NCI-H1436 (cell line): ENCODE data around the gene MDC1.

Experiments used
- DNase-seq: peaks from one replicate; lab custom pipeline; 2025; lab: John Stamatoyannopoulos, UW

Gene MDC1

DNA sequence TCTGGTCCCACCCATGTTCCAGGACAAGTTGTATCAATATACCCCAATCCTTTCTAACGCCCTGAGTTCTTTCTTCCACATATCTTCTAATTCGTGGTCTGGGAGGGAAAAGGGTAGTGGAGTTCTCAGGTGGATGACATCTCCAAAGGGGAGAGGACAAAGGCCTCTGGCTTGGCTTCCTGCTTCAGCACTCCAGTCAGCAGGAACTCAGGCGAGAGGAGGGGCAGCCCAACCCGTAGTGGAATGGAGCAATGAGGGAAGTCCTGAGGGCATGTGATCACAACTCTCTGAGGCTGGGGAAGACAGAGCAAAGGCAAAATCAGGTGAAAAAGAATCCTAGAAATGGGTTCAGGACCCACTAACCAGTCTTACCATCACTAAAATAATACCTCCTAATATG lies 16.7 kb downstream of the MDC1 start:
- DNase-seq = no peak

GRCh38 chr6:30696432-30696831 lies 20.6 kb downstream of the MDC1 start:
- DNase-seq = no peak

- DNase-seq = no peak
These were observed 25.8 kb downstream of the MDC1 start for GRCh38 chr6:30691208-30691847.

- DNase-seq = peak; percentile 82
These were observed 26.5 kb downstream of the MDC1 start, which contains the start of gene NRM for GRCh38 chr6:30690403-30691207. NRM (minus strand) TSS chr6:30690984; CDS start chr6:30690974, 10 bp downstream.

DNA sequence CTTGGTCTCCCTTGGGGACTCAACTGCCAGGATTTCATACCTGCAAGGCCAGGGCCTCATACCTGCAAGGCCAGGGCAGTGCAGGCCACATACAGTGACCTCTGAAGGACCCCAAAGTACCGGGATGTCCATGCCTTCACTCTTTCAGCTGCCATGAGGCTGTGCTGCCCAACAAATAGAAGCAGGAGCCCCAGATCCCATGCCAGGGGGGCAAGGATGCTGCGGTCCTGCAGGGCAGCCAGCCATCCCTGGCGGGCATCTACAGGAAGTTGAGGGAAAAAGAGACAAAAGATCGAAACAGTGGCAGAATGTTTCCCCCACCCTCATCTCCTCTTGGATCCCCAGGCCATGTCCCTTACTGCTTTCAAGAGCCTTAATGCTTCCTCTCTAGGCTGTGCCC lies 27.1 kb downstream of the MDC1 start:
- no peak for DNase-seq

DNA sequence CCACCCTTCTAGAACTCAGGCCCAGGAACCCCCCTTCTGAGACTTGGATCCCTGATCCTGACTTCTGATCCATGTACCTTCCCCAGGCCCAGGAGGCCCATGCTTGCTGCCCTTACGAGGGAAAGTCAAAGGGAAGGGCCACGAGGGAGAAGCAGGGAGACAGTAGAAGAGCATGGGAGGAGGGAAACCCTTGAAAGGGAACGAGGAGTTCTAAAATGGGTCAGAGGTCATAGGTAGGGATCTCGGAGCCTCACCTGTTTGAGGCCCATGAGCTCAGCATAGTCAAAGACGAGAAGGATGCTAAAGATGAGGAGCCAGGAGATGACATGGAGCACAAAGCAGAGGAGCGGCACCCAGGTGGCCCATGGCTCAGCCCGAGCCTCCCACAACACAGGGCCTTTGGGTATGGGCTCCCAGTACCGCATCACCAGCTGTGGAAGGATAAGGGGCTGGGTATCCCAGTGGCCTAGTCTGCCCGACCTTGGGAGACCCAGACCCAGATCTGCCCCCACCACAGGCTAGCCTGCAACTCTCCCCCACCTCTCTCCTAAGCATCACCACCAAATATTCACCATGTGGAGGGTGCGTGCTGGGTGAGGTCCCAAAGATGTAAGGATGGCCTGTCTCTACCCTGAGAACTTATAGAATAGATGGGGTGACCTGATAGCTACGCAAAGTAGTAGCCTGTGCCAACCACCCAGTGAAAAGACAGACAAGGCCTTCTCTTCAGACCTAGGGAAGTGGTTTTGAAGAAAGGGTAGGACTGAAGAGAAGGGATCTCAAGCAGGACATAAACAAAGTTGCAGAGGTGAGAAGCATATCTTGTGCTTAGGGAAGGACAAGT lies 27.8 kb downstream of the MDC1 start:
- DNase-seq = no peak

DNA sequence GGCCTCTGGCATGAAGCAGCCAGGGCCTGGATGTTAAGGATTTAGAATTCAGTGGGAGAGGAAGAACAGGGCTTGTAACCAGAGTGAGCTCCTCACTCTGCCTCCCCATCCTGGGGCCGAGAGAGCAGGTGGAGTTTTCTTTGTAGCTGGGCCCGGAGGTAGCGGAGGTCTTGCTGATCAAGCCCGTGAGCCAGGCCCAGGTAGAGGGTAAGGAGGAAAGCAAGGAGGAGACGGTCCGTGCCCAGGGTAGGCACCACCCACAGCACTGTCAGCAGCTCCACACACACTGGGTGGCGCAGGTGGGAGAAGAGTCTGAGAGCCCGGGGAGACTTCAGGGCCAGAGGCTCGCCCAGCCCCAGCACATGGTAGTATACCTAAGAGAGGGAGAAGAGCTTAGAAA lies 28.5 kb downstream of the MDC1 start:
- DNase-seq = no peak

DNA sequence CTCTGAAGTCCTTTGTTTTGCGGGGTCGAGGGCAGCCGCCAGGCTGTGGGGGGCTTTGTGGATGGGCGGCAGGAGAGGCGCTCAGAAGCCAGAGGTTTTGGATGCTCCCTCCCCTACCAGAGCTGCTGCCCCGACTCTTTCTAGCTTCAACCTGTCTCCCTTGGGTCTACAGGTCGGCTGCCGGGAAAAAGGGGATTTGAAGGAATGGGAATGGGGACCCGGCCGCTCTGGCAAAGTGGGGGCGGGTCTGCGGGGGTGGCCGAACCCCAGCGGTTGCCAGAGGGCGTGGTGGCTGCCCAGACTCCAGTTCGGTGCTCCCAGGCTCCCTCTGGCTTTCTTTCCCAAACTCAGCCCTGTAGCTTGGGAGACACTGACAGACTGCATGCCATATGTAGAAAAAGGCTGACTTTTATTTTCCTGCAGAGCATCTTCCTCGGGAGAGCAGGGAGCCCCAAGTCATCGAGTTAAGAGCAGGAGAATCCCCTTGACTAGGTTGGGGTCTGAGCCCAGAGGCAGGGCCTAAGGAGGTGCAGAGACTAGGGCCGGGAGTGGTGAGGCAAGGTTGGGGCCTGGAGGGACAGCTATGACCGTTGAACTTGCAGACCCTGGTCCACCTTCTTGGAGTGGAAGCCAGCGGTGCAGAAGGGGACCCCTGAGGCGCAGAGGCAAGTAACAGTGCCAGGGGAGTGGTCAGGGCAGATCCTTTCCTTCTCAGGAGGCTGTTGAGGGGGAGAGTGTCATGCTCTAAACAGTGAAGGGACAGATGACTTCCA lies 29.2 kb downstream of the MDC1 start:
- no peak for DNase-seq

DNA sequence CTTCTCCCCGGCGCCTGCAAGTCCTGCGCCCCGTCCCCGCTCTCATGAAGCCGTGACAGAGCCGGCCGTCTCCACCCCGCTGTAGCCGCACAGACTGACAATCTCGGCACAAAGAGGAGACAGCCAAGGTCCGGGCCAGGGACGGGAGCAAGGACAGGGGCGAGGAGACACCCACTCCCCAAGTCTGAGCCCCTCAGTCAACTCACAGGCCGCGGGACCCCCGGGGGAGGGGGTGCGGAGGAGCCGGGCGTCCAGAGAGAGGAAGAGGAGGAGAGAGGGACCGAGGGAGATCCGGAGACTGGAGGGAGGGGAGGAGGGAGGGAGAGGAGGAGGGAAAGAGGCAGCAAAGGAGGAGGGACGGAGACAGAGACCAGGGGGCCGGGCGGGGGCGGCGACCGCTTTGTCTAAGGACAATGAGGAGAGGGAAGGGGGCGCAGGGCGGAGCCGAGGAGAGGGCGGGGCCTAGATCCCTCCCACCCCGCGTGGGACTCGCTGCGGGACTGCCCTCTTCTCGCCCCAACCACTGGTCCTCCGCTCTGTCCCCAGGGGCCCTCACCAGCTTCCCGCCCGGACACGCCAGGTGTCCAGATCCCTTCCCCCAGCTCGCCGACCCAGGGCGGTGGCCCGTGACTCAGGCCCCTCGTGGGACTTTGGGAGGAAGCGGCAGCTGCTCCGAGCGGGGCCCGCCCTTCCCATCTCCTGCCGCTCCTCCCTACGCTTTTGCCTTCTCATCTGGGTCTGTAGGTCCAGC lies 30.0 kb downstream of the MDC1 start:
- peak; percentile 99 for DNase-seq

DNA sequence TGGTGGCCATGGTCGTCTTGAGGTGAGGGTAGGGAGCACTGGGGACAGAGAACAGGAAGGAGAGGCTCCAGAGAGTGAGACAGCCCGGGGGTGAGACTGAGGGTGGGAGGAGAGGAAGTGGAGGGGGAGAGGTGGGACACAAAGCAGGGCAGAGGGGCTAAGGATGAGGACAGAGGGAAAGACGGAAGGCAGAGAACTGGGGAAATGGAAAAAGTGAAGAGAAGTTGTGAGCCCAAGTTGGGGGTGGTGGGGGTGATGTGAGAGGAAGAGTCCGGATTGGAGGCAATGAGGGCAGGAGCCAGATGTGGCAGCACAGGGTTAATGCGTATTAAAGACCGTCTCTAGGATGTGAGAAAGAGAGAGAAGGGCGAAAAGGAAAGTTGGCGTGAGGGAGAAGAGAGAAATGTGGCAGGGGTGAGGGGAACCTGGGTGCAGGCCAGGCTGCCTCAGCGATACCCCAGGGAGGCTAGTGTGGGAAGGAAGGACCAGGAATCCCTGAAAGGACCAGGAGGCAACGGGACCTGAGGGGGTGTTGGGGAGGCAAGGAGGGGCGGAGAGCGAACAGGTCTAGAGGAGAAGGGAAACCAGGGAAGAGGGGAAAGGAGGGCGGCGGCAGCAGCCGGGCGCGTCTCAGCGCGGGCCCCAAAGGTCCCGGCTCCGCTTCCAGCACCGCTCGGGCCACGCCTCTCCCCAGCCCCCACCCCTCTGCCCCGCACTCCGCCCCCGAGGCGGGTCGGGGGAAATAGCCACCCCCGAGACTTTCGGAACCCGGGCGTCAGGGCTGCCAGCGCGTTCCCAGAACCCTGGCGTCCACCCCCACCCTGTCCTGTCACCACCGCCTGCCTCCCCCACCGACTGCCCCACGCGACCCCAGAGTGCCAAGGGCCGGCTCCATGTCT lies 30.8 kb downstream of the MDC1 start, which contains the start of gene PPP1R18:
TSS of gene PPP1R18 (minus strand) at position 637 of the 899 bp plus-strand sequence. CDS start at position 10, 627 bp downstream.
- DNase-seq = peak; percentile 47

- no peak for DNase-seq
These were observed 31.7 kb downstream of the MDC1 start for GRCh38 chr6:30685157-30686008.

DNA sequence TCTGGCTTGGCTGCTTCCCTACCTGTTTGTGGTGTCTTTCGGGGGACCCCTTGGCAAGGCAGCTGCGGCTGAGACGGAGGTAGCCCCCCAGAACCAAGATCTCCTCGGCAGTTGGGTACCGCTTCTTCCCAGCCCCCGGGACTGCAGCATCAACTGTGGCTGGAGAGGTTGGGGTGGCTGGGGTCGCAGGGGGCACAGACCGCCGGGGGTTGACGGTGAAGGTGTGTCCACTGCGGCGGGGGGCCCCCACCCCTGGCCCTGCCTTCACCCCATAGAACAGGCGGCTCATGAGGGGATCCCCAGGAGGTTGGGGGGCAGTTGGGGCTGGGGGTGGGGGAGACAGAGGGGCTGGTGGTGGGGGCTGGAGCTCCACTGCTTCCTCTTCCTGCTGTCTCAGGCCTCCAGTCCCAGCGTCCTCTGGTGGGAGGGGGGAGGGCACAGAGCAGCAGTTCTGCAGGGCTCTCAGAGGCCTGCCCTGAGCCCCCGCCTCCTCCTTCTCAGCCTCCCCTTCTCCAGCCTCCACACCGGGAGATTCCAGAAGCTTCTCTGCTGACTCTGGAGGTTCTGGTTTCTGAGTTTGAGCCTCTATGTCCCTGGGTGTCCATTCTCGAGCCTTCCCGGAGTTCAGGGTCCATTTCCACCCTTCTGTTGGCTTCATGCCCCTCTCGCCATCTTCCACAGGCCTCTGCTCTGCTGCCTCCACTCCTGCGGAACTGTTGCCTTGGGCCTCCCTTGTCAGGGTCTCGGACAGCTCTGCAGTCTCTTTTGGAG lies 32.5 kb downstream of the MDC1 start:
- no peak for DNase-seq

DNA sequence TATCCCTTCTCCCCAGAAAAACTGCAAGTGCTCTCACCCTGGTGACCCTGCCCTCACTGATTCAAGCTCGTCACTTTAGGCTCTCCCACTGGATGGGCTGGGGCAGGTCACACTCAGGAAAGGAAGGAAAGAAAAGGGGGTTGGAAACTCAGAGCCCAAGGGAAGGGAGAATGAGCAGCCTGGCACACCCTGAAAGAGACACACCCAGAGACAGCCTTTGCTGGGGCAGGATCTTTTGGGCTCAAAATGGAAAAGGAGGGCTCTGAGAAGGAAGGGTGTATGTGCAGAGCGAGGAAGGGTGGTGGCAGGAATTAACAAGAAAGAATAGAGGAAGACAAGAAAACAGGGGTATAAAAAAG lies 33.1 kb downstream of the MDC1 start:
- no peak for DNase-seq

GRCh38 chr6:30683183-30683979 lies 33.7 kb downstream of the MDC1 start:
- no peak for DNase-seq

GRCh38 chr6:30682143-30683117 lies 34.7 kb downstream of the MDC1 start:
- no peak for DNase-seq

- no peak for DNase-seq
These were observed 35.3 kb downstream of the MDC1 start for GRCh38 chr6:30681766-30682142.
